Ureter (tissue), 1 donor: ENCODE results near the gene PSMD12. TPM values are rescaled to one million over a fixed set of nuclear protein-coding genes. Genes with fewer than 3 reads are reported as not detected.
"Not testable (repeated sequence)": the region's sequence is repeated elsewhere in the genome, so short reads cannot be mapped to it uniquely, and the experiment has no call there.

Experiments
- DNase-seq: peaks from one replicate; pipeline ENCODE4 v3.0.0-alpha.2; 2020; ENCODE audit warnings: low spot score
- total RNA-seq: library from RNA; stranded (reverse); gene quantifications from one replicate; pipeline ENCODE4 v1.2.4, GENCODE V29; 2023
- donor health status: DM: yes; HTN: yes; CAD: no.

PSMD12 gene
- total RNA-seq, 1 donor from 2014 or later, result 57.8 TPM

DNA sequence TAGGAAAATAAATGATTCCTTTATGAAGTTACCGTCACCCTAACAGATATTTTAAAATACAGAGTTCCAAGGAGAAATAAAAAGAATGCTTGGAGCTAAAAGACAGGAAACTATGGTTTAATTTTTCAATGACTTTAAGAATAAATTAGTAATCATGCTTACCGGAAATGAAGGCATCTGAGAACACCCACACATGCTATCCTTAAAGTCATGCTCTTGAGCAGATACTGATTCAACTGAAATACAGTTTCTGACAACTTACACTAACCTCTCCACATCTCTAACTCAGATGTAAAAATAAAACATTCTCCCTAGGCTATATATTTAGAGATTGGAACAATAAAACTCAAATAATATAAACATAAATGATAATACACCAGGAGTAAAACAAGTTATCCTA is 7.8 kb downstream of the PSMD12 start:
- no peak for DNase-seq

DNA sequence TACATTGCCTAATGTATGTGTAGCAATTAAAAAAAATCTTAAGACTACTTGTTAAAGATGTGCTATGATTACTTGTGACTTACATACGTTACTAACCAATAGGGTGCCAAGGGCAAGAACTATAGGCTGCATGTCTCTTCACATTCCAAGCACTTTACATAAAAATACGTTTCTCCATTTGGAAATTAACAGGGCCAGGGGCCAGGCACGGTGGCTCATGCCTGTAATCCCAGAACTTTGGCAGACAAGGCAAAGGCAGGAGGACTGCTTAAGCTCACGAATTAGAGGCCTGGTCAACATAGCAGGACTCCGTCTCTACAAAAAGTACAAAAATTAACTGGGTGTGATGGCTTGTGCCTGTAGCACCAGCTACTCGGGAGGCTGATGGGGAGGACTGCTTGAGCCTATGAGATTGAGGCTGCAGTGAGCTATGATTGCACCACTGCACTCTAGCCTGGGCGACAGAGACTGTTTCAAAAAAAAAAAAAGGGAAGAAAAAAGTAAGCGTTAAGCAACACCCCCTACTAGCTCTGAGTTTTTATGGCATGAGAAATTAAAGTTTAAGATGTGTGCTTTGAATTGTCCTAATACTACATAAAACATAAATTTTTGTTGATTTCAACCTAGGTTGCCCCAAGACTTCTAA is 12.3 kb downstream of the PSMD12 start:
- no peak for DNase-seq

DNA sequence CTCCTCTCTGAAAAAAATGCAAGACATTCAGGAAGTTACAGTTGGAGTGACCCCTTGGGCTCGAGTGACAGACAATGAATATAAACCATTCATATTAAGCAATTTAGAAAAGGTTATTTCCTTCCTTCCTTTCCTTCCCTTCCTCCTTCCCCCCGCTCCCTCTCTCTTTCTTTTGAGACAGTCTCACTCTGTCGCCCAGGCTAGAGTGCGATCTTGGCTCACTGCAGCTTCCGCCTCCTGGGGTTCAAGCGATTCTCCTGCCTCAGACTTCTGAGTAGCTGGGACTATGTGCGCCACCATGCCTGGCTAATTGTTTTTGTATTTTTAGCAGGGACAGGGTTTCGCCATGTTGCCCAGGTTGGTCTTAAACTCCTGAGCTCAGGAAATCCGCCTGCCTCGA is 13.2 kb downstream of the PSMD12 start:
- no peak for DNase-seq

DNA sequence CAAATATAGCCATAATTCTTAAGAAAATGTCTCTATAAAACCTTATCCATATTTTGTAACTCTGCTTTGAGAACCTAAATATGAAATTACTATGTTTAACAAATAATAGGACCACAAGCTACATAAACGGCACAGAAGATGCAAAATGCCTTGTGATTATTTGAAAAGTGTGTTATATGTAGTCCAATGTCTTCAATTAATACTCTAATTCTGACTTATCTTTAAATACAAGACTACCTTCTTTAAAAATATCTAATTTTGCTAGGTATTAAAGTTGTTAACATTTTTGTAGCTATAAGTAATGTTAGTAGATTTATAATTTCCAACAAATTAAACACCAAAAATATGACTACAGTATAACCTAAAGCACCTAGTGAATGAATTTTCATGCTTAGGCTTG is 17.0 kb downstream of the PSMD12 start:
- DNase-seq, result no peak

DNA sequence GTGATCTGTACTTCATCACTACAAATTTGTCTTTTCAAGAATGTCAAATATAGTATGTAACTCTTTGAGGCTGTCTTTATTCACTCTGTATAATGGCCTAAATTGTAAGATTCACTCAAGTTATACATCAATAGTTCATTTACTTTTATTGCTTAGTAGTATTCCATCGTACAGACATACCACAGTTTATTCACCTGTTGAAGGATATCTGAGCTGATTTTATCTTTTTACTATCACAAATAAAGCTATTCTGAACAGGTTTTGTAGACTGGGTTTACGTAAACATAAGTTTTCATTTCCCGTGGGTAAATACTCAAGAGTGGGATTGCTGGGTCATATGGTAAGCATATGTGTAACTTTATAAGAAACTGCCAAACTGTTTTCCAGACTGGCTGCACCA is 18.6 kb downstream of the PSMD12 start:
- DNase-seq, result no peak

DNA sequence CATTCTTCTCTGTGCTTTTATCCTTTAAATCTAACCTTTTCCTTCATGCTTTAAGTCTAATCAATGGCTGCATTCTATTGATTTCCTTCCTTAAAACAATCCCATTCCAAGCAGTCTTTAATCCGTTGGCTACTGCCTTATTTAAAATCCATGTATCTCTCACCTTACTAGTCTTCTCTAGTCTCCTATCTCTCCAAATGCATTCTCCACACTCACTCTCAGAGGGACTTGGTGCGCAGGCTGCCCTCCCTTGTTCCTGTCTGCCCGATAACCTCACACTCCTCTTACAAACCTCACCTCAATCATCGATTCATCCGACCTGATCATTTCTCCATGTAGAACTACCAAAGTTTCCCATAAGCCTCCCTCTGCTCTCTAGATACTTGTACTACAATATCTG is 23.1 kb downstream of the PSMD12 start:
- DNase-seq, result no peak

DNA sequence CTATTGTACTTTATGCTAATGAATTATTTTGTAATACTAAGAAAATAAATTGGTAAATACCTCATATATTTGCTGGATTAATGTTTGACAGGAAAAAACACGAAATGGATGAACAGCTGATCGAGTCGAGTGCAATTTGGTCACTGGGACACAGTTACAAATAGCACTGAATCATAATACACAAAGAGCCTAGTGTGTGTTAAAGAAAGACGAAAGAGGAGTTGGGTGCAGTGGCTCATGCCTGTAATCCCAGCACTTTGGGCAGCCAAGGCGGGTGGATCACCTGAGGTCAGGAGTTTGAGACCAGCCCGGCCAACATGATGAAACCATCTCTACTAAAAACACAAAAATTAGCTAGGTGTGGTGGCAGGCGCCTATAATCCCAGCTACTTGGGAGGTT is 28.0 kb downstream of the PSMD12 start:
- not testable (repeated sequence) for DNase-seq

DNA sequence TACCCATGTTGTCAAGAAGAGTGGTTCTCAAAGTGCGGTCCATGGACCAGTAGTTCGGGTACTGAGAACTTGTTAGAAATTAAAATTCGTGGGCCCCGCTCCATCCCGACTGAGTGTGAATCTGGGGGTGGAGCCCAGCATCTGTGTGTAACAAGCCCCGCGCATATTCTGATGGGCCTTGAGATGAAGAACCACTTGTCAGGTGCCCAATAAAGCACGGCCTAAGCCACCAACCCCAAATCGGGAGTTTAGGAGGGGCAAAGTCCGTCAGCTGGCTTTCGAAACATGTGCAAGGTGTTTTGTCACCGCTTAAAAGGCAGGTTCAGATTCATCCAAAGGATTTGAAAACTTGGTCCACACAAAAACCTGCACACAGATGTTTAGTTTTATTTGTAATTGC is 29.5 kb downstream of the PSMD12 start:
- no peak for DNase-seq

DNA sequence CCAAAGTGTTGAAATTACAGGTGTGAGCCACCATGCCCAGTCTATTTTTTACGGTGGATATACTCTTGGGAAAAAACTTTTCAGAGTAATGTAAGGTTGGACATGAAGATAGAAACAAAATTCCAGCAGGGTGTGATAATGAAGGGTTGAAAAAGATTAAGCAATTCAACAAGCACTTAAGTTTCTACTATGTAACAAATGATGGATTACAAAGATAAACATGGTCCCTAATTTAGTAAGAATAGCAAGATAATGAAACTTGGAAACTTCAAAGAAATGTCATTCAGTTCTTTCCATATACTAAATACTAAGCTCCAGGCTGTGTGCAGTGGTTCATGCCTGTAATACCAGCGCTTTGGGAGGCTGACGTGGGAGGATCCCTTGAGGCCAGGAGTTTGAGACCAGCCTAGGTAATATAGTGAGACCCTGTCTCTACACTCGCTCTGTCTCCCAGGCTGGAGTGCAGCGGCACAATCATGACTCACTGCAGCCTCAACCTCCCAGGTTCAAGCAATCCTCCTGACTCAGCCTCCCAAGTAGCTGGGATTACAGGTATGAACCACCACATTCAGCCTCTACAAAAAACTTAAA is 31.0 kb downstream of the PSMD12 start:
- no peak for DNase-seq

DNA sequence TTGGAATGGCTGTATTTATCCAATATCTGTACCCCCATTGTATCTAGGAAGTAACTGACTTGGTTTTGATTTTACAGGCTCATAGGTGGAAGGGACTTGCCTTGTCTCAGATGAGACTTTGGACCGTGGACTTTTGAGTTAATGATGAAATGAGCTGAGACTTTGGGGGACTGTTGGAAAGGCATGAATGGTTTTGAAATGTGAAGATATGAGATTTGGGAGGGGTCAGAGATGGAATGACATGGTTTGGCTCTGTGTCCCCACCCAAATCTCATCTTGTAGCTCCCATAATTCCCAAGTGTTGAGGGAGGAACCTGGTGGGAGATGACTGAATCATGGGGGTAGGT is 34.2 kb downstream of the PSMD12 start:
- DNase-seq, result not testable (repeated sequence)

DNA sequence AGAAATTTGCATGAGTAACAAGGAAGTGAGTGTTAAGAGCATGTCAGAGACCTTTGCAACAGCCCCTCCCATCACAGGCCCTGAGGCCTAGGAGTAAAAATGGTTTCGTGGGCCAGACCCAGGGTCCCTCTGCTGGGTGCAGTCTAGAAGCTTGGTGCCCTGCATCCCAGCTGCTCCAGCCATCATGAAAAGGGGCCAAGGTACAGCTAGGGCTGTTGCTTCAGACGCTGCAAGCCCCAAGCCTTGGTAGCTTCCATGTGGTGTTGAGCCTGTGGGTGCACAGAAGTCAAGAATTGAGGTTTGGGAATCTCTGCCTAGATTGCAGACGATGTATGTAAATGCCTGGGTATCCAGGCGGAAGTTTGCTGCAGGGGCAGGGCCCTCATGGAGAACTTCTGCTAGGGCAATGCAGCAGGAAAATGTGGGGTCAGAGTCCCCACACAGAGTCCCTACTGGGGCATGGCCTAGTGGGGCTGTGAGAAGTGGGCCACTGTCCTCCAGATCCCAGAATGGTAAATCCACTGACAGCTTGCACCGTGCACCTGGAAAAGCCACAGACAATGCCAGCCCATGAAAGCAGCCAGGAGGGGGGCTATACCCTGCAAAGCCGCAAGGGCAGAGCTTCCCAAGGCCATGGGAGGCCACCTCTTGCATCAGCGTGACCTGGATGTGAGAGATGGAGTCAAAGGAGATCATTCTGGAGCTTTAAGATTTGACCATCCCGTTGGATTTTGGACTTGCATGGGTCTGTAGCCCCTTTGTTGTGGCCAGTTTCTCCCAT is 34.8 kb downstream of the PSMD12 start:
- DNase-seq, result not testable (repeated sequence)

DNA sequence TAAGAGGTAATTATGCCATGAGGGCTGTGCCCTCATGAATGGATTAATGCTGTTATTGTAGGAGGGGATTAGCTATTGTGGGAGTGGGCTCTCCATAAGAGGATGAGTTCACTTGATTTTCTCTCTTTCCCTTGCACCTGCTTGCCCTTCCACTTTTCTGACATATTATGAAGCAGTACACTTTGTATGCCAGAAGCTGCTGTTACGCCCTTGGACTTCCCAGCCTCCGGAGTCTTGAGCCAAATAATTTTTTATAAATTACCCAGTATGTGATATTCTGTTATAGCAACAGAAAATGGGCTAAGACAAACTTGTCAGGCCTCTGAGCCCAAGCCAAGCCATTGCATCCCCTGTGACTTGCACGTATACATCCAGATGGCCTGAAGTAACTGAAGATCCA is 38.4 kb downstream of the PSMD12 start:
- DNase-seq, result no peak

DNA sequence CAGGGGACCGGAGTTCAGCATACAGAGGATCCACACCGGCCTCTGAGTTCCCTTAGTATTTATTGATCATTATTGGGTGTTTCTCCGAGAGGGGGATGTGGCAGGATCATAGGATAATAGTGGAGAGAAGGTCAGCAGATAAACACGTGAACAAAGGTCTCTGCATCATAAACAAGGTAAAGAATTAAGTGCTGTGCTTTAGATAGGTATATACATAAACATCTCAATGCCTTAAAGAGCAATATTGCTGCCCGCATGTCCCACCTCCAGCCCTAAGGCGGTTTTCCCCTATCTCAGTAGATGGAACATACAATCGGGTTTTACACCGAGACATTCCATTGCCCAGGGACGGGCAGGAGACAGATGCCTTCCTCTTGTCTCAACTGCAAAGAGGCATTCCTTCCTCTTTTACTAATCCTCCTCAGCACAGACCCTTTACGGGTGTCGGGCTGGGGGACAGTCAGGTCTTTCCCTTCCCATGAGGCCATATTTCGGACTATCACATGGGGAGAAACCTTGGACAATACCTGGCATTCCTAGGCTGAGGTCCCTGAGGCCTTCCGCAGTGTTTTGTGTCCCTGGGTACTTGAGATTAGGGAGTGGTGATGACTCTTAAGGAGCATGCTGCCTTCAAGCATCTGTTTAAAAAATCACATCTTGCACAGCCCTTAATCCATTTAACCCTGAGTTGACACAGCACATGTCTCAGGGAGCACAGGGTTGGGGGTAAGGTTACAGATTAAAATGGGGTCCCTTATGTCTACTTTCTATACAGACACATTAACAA is 39.2 kb downstream of the PSMD12 start:
- DNase-seq, result not testable (repeated sequence)

DNA sequence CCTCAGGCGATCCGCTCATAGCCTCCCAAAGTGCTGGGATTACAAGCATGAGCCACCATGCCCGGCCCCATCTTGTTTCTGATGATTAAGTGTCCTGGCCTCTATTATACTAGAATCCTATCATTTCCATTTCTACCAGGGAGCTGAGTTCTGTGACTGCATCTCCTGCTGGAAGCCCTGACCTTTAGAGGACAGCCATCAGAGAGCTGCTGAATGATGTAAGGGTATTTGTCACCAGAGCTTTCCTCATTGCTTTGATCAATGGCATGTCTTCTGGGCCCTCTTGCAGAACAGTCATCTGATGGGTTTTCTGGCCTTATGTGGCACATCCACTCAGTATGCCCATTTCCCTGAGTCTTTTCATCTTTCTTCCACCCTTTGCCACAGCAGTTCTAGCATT is 39.9 kb downstream of the PSMD12 start:
- DNase-seq, result no peak

DNA sequence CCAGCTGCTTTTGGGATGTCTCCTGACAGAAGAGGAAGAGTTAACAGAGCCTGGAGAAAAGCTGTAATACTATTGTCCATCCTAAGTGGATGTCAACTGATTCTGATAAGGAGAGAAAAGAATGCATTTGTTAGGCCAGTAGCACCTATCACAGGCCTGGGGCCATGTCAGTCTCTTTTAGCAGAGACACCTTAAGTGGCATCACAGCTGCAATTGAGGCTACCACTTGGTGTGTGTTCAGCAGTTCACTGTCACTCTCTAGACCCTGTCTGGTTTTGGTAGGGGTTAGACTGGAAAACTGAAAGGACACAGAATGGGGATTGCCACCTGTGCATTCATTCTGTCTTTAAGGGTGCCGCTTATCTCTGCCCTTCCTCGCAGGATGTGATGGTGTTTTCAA is 42.0 kb downstream of the PSMD12 start:
- no peak for DNase-seq

DNA sequence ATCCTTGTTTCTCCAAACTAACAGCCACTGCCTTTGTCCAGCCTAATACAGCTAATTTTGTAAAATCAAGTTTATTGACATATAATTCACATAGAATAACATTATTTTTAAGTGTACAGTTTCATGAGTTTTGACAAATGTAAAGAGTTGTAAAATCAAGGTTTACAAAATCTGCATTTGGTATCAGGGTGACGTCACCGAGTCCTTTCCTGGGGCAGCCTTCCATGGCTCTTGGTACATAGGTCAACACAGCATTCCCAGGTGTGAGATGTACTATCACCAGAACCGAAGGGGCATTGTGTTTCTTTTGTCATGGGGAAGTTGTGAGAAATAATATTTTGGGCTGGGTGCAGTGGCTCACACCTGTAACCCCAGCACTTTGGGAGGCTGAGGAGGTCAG is 42.9 kb downstream of the PSMD12 start:
- DNase-seq, result no peak

DNA sequence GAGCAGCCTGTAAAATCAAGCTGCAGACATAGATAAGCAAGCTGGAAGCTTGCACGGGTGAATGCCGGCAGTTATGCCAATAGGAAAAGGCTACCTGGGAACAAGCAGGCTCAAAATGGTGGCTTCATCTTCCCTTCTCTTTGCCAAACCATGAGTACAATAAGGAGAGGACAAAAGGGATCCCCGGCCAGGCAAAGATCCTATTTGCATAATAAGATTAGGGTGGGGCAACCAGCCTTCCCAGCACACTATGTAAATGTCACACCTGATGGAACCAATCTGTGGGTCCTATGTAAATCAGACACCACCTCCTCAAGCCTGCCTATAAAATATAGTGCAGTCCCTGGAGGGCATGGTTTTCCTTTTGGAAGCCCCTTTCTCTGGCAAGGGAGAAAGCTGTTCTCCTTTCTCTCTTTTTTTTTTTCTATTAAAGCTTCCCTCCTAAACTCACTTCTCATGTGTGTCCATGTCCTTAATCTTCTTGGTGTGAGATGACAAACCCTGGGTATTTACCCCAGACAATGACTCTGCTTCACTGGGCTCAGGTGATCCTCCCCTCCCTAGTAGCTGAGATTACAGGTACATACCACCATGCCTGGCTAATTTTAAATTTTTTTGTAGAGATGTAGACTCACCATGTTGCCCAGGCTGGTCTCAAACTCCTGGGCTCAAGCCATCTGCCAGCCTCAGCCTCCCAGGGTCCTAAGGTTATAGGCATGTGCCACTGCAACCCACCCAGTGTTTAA is 44.2 kb downstream of the PSMD12 start:
- no peak for DNase-seq

DNA sequence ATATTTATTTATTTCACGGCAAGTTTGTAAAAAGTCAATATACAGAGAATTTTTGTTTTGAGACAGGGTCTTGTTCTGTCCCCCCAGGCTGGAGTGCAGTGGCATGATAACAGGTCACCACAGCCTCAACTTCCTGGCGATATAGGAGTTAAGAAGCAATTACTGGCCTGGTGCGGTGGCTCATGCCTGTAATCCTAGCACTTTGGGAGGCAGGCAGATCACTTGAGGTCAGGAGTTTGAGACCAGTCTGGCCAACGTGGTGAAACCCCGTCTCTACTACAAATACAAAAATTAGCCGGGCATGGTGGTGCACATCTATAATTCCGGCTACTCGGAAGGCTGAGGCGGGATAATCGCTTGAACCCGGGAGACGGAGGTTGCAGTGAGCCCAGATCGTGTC is 44.9 kb downstream of the PSMD12 start:
- DNase-seq, result not testable (repeated sequence)

DNA sequence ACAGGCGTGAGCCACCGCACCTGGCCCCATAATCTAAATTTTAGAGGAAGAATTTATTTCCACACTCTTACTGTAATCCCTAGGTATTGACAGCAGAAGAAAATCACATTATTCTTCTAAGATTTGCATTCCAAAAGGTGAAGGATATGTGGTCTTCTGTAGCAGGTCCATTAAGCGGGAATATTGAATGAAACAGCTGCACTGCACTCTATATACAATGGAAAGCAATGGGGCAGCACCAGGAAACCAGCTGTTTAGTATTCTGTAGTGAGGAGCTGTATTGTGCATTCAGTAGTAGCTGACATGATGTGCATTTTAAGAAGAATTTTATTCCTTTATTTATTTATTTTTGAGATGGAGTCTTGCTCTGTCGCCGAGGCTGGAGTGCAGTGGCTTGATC is 49.6 kb downstream of the PSMD12 start:
- no peak for DNase-seq

DNA sequence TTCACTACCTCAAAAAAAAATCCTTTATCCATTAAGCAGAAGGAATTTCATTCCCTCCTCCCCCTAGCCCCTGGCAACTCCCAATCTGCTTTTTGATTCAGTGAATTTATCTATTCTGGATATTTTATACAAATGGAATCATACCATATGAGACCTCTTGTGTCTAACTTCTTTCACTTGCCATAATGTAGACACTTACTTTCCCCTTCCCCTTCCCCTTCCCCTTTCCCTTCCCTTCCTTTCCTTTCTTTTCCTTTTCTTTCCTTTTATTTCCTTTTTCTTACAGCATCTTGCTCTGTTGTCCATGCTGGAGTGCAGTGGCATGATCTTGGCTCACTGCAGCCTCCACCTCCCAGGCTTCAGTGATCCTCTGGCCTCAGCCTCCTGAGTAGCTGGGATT is 50.5 kb downstream of the PSMD12 start:
- DNase-seq, result no peak

DNA sequence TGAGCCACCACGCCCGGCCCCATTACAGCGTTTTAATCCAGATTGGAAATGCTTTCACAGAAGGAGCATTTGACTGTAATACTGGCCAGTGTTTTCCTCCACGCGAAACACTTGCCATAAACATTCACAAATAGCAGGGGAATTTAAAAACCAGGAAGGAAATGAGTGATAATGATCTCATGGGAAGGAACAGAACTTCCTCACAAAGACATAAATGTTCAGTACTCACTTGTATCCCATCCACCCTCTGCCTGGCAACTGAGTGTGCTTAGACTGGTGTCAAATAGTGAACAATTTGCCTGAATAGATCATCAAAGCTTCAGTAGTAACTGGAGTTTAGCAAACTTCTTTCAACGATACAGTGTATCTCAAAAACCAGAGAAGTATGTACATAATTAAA is 54.1 kb downstream of the PSMD12 start:
- no peak for DNase-seq

DNA sequence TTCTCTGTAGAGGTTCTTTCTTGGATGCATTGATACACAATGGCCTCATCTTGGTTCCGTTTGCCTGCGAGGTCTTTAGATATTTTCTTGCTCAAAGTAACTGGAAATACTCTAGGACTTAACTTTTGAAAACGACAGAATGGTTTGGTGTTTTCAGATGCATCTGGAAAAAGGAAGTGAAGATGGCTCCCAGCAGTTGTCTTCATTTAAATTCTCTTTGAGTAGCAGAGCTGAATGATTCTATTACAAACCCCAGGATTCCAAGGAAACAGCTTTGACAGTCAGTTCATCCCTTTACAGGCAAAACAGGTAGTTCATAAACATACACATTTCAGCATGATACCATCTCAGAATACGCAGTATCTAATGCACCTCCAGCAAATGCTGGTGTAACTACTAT is 54.8 kb downstream of the PSMD12 start:
- DNase-seq, result no peak
